HG03460 (cell line): ENCODE measurements around the gene NSUN4.

Source experiments
- ATAC-seq: cut with Tn5 transposase; IDR thresholded peaks from one replicate; pipeline ENCODE4 v1.9.1; 2021; ENCODE audit not compliant: unreplicated experiment

NSUN4 gene

DNA sequence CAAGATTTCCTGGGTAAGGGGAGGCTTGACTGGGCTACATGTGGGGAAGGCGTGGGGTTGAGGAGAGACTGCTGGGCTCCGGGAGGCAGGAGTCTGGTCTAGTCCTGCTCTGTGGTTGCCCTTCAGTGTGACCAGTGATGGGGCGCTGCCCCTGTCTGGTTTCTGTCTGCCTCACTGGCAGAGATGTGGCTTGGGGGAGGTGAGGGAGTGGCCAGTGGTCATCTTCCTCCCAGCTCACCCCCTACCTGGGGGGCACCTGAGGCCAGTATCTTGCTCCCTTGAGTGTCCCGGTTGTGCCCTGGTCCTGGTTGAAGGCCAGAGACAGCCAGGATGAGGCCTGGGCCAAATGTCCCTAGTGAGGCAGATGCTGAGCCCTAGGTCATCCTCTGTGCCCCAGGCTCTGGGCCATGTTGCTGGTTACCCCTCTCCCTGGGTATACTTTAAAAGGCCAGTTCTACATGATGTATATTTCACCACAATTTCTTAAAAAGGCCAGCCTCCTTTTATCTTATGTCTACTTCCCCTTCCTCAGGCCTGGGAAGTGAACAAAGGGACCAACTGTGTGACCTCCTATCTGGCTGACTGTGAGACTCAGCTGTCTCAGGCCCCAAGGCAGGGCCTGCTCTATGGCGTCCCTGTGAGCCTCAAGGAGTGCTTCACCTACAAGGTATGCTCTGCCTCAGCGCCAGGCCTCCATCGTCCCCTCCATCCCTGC is 64.0 kb downstream of the NSUN4 start:
- no peak for ATAC-seq

DNA sequence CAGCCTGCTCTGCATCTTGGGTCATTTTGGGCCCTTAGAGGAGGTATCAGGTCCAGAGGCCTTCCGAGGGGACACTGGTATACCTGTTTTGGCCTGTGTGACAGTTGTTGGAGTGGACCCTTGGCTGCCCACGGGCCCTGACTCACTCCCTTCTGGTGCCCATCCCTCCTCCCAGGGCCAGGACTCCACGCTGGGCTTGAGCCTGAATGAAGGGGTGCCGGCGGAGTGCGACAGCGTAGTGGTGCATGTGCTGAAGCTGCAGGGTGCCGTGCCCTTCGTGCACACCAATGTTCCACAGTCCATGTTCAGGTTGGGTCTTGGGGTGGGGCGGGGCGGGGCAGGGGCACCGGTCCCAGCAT is 64.6 kb downstream of the NSUN4 start:
- ATAC-seq, result no peak

DNA sequence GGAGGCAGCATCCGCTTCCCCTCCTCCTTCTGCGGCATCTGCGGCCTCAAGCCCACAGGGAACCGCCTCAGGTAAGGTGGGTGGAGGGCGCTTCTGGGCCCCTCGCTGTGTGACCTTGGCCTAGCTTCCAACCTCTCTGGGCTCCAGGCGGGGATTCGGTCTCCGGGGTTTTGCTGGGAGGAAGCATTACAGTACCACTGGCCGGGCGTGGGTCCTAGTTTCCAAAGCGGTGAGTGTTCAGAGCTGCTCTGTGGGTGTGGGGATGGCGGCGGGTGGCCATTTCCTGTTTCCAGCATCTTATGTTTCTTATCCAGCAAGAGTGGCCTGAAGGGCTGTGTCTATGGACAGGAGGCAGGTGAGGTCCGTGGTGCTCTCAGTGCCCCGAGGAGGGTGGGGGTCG is 65.1 kb downstream of the NSUN4 start:
- ATAC-seq, result no peak

DNA sequence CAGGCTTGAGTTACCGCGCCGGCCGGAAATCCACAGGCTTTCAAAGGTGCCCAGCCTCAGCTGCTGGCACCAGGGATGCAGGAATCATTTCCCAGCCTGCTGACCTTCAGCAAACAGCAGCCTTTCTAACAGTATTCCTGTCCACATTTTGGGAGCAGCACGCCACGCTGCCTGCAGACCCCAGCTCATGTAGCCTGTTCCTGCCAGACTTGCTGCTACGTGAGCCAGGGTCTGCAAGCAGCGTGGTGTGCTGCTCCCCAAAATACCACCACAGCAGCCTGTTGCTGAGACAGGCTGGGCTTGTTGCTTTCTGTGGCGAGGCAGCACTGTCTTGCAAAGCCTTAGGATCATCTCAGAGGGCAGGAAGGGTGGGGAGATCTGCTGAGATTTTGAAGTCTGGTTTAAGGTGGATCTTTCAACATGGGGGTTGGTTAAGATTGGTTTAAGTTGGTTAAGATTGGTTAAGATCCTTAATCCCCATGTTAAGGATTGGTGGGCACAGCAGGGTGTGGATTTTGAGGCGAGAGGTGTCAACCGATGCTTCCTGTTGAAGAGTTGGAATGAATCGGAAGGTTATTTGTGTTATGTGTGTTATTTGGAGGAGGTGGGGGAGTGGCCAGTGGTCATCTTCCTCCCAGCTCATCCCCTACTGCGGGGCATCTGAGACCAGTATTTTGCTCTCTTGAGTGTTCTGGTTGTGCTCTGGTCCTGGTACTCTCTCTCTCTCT is 66.4 kb downstream of the NSUN4 start:
- ATAC-seq, result no peak

DNA sequence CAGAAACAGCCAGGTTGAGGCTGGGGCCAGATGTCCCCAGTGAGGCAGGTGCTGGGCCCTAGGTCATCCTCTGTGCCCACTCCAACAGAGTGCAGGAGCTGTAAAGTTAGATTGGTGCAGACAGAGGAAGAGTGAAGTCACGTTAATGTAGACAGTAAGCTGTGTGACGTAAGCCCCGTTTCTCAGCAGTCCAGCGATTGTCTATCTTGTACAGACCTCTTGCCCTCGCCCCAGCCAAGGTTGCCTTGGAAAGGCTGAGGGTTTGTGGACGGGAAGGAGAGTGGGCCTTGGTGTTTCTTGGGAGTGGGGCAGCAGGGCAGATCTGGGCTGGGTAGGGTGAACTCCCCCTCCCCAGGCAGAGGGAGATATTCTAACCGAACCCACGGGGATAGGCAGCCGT is 67.0 kb downstream of the NSUN4 start:
- no peak for ATAC-seq

DNA sequence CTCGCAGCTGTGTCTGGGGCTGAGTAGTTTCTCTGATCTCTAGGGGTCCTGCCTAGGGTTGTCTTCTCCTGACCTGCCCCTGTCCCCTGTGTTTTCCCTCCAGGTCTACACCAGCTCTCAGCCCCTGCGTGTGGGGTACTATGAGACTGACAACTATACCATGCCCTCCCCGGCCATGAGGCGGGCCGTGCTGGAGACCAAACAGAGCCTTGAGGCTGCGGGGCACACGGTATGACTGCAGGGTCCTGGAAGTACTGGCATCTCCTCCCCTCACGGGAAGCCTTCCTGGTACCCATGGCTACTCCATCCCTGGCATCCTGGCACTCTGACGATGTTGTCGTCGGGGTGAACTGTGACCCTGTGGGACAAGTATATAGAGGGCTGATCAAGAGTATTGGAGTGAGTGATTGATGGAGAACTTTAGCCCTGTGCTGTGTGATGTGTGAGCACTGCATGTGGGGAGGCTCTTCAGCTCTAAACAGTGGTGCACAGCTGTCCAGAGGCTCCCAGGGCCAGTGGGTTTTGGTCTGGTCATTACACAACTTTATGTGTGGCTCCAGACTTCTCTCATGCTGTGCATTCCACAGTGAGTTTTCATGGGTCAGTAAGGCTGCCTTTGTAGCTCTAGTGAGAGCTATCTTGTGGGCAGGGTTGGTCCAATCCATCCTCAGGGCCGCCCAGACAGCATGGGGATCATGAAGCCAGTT is 67.9 kb downstream of the NSUN4 start:
- ATAC-seq, result no peak

DNA sequence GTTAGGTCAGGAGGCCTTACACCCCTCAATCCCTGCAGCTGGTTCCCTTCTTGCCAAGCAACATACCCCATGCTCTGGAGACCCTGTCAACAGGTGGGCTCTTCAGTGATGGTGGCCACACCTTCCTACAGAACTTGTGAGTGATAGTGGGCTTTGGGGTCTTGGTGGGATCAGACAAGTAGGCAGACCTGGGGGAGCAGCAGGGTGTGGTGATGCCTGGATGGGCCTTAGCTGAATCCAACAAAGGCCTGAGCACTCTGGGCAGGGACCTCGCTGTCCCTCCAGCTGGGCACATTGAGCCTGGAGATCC is 68.4 kb downstream of the NSUN4 start:
- no peak for ATAC-seq

DNA sequence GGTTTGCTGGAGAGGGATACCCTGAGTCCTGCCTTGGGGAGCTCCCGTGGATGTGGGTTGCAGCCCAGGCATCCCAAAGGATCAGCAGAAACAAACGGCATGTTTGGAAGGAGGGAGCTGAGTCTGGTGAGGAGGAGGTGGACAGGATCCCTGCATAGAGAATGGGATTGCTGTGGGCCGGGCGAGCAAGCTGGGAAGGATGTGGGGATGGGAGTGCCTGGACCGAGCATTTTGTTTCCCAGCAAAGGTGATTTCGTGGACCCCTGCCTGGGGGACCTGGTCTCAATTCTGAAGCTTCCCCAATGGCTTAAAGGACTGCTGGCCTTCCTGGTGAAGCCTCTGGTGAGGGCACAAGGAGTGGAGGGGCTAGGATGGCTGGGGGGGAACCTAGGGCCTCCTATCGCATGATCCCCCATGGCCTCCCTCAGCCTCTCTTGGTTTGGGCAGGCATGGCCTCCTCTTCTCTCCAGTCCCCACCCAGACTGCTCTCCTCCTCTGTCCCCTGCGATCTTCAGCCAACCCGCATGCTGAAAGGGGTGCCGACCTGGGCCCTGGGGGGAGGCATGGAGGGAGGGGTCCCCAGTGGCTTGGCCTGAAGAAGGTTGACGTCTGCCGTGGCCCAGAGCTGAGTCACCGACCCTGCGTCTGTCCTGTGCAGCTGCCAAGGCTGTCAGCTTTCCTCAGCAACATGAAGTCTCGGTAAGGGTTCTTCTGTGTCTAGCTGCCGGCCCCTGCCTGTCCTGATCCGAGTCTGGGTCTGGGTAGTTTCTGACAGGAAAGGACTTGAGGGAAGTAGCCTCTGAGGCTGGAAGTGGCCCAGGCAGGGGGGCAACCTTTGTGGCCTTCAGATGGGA is 69.8 kb downstream of the NSUN4 start:
- ATAC-seq, result no peak

DNA sequence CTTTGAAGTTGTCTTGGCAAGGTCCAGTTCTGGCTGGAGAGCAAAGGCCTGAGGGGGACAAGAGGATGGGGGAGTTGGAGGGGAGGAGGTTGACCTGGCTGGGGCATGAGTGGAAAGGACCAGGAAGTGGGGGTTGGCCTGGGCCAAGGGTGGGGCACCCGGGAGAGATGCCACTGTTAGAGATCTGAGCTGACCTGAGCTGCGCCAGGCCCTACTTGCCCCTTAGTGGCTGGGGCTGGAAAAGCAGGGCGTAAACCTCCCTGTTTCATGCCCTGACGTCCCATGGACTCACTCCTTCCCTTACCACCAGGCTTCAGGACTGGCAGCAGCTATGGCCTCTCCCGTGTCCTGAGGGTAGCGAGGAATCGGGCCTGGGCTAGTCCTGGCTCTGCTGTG is 70.4 kb downstream of the NSUN4 start:
- no peak for ATAC-seq
